Myocyte (in vitro differentiated cells): Measurements from ENCODE around the gene CEP112. TPM values are rescaled to one million over a fixed set of nuclear protein-coding genes. Genes with fewer than 3 reads are reported as not detected.

ENCODE experiments used
- DNase-seq: peaks from one replicate; pipeline ENCODE4 v3.0.0-alpha.2; 2012; ENCODE audit warnings: low read depth
- total RNA-seq: library from RNA; depleted of rRNA; stranded (reverse); fragments of >200 nt; gene quantifications from 2 replicates; pipeline ENCODE4 v1.2.3, GENCODE V29; 2014

Gene CEP112
- total RNA-seq, 1 donor from 2014 or later = 35.3 TPM

GRCh38 chr17:65893692-65894279 is 298.1 kb downstream of the CEP112 start:
- DNase-seq = no peak

GRCh38 chr17:65892912-65893377 is 299.0 kb downstream of the CEP112 start:
- no peak for DNase-seq

- no peak for DNase-seq
These were observed 300.6 kb downstream of the CEP112 start for GRCh38 chr17:65891231-65891735.

GRCh38 chr17:65888649-65889048 is 303.3 kb downstream of the CEP112 start:
- no peak for DNase-seq

DNA sequence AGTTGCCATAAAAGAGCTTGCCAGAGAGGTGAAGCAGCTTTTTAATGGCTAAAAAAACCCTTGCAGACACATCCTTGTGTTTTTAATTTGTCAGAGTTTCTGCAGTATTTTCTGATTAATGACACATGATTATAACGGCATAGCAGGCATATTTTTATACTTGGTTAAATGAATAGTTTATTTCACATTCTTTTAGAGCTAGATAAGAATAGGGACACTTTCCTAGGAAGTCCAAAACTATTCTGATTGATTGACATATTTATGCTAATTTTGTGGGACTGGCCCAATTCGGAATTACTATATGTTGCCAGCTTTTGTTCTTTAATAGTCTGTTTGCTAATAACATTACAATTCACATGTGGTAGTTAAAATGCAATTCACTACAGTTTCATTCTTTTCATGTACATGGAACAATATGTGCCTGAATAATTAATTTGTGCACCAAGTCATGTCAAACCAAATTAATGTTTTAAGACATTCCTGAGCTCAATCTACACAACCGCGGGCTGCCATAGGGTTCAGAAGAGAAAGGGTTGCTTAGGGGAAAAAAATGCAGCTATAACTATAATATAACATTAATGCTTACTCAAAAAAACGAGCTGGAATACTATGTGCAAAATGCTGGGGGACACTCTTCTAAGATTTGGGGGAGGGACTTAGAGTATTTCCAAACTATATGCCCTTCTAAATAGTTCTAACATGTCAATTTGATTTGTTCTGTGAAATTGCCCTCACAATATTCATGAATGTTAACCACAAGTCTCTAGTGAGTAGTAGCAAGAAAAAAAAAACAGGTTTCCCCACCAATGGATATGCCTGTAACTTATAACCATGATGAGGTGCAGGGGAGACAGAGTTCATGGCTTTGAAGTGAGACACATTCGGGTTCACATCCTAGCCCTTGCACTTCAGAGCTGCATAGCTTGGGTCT is 305.4 kb downstream of the CEP112 start:
- no peak for DNase-seq

- no peak for DNase-seq
These were observed 306.2 kb downstream of the CEP112 start for GRCh38 chr17:65885541-65886312.

DNA sequence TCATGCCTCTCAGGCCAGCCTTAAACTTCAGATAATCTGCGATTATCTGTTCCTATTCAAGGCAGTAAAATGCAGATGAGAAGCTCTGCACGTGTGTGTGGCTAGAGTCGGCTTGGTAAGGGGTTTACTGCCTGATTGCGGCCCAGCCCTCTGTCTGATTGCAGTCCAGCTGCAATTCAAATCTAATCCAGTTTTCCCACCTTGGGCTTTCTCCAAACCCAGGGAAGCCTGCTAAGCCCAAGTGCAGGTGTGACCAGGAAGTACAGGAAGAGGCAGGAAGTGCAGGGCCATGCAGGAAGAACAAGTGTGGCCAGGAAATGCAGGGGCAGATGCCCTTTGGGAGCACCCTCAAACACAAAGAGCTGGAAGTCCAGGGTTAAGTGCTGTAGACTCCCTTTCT is 314.9 kb downstream of the CEP112 start:
- no peak for DNase-seq

- no peak for DNase-seq
These were observed 323.1 kb downstream of the CEP112 start for GRCh38 chr17:65868881-65869280.

DNA sequence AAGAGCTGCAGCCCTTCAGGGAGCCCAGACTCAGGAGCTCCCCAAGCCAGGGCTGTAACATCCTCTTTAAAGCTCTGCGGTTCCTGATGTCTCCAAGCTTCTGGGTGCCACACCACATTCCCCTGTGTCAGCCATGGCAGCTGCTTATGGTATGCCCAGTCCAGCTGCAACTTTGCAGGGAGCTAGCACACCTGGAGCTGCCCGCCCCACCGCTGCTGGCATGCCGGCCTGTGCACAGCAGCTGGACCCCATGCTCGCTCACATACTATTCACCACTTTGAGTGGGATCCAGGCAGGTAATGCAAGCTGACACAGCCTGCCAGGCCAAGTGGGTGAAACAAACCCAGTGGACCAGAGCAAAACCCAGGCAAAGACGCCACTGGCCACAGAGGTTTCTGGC is 324.9 kb downstream of the CEP112 start:
- no peak for DNase-seq

GRCh38 chr17:65865715-65866425 is 326.1 kb downstream of the CEP112 start:
- DNase-seq = no peak

DNA sequence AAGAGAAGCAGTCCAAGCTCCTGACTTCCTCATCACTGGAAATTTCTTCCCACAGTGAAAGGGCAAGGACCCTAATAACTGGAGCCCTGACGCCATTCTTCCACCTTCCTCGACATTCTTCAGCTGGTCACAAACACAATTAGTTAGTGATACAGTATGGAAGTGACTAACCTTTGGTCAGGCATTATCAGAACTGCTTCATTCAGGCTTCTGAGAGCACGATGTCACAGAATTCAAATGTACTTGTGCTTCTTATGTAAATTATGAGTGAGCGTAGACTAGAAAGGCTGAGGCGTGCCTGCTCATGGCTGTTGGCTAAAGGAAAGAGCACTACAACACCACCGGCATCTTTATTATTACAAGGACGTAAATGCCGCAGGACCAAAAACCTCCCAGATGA is 327.5 kb downstream of the CEP112 start:
- no peak for DNase-seq

- DNase-seq = no peak
These were observed 334.2 kb downstream of the CEP112 start for GRCh38 chr17:65857718-65858117.

DNA sequence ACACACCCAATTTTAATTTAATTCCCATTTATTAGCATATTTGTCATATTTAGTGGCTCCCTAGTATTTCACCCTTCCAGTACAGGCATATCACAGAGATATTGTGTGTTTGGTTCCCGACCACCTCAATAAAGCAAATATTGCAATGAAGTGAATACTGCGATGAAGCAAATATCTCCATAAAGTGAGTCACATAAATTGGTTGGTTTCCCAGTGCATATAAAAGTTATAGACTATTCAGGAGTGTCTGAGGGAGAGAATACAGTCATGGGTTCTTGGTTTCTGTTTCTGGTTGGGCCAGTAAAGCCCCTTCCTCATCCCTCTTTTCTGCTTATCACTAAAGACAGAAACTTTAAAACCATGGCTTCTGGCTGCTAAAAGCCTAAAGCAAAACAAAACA is 335.1 kb downstream of the CEP112 start:
- DNase-seq = no peak

GRCh38 chr17:65855675-65856074 is 336.3 kb downstream of the CEP112 start:
- no peak for DNase-seq

DNA sequence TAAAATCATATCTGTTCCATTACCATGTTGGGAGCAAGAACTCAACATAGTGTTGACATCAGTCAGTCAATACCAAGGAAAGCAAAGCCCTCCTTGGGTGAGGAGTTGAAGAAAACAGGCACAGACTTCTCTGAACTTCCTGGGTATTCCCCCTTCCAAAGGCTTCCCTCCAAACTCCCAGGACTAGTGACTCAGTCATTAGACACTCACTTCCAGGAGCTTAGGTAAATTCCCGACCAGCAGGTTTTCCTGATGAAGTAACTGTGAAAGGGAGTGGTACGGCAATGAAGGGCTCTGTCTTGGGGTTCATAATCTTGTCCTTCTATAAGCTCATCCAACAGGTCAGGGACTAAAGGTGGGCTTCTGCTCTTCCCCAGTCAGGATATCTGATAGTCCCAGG is 336.7 kb downstream of the CEP112 start:
- DNase-seq = no peak

DNA sequence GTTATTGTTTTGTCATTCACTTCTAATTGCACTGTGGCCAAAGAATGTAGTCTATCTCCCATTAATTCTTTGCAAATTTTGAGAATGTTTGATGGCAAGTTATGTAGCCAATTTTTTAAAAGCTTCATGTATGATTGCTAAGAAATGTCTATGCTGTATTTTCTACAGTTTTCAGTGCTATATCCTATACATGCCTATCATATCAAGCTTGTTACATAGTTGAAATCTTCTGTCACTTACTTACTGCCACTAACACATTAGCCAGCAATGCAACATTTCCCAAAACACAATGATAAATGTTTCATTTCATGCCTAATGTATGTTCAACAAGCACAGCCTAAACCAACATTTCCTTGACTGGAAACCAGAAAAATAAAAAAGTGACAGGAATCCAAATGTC is 338.1 kb downstream of the CEP112 start:
- DNase-seq = no peak

- no peak for DNase-seq
These were observed 339.0 kb downstream of the CEP112 start for GRCh38 chr17:65852911-65853310.

- no peak for DNase-seq
These were observed 339.8 kb downstream of the CEP112 start for GRCh38 chr17:65851965-65852736.

DNA sequence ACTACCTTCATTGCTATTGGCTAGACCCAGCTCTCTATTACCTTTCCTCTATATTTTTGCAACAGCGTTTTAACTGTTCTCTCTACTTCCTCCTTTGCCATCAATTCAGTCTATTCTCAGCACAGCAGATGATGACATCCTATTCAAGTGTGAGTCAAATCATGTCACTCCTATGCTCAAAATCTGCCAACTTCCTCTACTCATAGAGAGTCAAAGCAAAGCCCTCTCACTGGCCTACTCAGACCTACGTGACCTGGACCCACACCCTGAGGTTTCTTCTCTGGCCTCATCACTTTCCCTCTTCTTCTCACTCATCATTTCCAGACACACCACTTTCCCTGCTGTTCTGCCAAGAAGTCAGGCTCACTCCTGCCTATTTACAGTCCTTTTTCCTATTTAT is 341.4 kb downstream of the CEP112 start:
- peak; percentile 4 for DNase-seq

DNA sequence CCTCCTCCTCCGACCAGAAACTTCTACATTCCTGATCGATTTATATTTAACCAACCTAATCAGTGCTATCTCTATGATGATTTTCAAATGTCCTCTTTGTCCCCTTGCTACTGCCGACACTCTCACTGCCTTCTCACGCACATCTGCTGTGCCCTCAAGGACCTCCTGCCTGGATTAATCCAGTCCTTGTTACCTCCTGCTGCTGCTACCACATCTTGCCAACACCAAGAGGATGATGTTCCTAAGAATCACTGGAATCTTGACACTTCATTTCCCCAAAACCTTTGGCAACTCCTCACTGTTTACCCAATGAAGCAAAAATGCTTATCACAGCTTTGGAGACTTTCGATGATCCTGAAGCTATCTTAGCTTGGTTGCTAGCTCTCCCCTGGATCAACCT is 343.2 kb downstream of the CEP112 start:
- DNase-seq = no peak
